Esophagus squamous epithelium (tissue), 5 donors: ENCODE results near the gene SVIP. TPM values are rescaled to one million over a fixed set of nuclear protein-coding genes. Genes with fewer than 3 reads are reported as not detected.

Experiments used
- DNase-seq: peaks from one replicate; lab custom pipeline; 2025; lab: John Stamatoyannopoulos, UW
- H3K27ac ChIP-seq, 4 donors: fragments of 200-600 bp; sonication (generic); one replicate each; pipeline ENCODE4 v1.5.1; 2016 to 2019; ENCODE audit warnings: mild to moderate bottlenecking in 1 of 4
- H3K27me3 ChIP-seq, 4 donors: fragments of 200-600 bp; sonication (generic); 1 replicate in 3 of 4; 2 replicates in 1 of 4; pipeline versions ENCODE4 v1.5.1 to v1.6.0; 2017 to 2021; ENCODE audit warnings: antibody characterized with exemption in 1 of 4
- H3K36me3 ChIP-seq, 3 donors: fragments of 200-600 bp; sonication (generic); one replicate each; pipeline ENCODE4 v1.5.1; 2016 to 2019
- H3K4me1 ChIP-seq, 3 donors: fragments of 200-600 bp; sonication (generic); one replicate each; pipeline ENCODE4 v1.5.1; 2017 to 2019
- H3K4me3 ChIP-seq, 4 donors: fragments of 200-600 bp; sonication (generic); 1 replicate in 3 of 4; 2 replicates in 1 of 4; pipeline ENCODE4 v1.5.1; 2016 to 2019; ENCODE audit warnings: mild to moderate bottlenecking in 2 of 4, moderate library complexity in 1 of 4
- H3K9me3 ChIP-seq, 3 donors: fragments of 200-600 bp; sonication (generic); one replicate each; pipeline ENCODE4 v1.5.1; 2016 to 2019
- POLR2A ChIP-seq, 4 donors: fragments of 450-650 bp; IDR thresholded peaks; one replicate each; pipeline ENCODE4 v1.6.1; 2017; ENCODE audit warnings: antibody characterized with exemption in 4 of 4, mild to moderate bottlenecking in 4 of 4, moderate library complexity in 3 of 4
- WGBS, 2 donors: methylation state at CpG; one replicate each; pipeline ENCODE4 v1.1.5; 2018; 5-methylcytosine and 5-hydroxymethylcytosine counted together
- intact Hi-C: fragments of 100-400 bp; cut with DNase I; formaldehyde crosslinking; loops from one replicate; pipeline ENCODE4 v1.15.0; 2022
- total RNA-seq, 4 donors: library from RNA; depleted of rRNA; stranded (reverse); fragments of >200 nt; gene quantifications; one replicate each; pipeline ENCODE4 v1.1.0, GENCODE V29; 2016
- TF ChIP-seq, protein P1 (sequence below), 6 experiments: fragments of 450-650 bp in 4 of 6; fragments of 200-600 bp in 2 of 6; sonication (generic) in 2 of 6; IDR thresholded peaks; one replicate each; pipeline ENCODE4 v1.5.1; 2016 to 2019; ENCODE audit warnings: antibody characterized with exemption in 6 of 6, mild to moderate bottlenecking in 4 of 6, moderate library complexity in 4 of 6
- donor health status: DM: yes; HTN: yes; CAD: no.

SVIP gene
- total RNA-seq, 4 donors from 2014 or later = 6.1 to 11.3 (median 8.0) TPM

DNA sequence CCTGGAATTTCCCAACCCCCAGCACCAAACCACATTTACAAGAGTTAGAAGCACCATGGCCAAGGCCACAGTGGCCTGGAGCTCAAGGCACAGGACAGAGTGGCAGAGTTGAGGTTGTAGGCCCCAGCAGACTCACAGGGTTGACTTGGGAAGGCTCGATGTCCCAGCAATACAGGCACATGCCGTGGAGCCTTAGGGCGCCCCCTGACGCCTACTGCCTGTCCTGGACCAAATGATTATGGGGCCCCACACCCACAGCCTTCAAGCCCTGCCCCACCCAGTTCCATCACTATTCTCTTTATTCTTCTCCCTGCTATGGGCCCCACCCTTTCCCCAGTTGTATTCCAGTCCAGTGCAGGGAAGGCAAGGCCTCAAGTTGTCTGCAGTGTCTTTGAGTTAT lies 30.6 kb upstream of the SVIP start, which contains the start of gene CCDC179:
TSS of gene CCDC179 (minus strand) at position 234 of the 400 bp plus-strand sequence. CDS start at position 181, 53 bp downstream.
- no peaks in the 10 kb centered on the region for H3K9me3 ChIP-seq
- intact Hi-C loops = no loop called here
- H3K27ac ChIP-seq = no peak within 1 kb of the TSS
- H3K27me3 ChIP-seq = no peaks in the 10 kb centered on the region
- DNase-seq = no peak
- no peaks in the 10 kb centered on the region for H3K36me3 ChIP-seq
- H3K4me1 ChIP-seq = no peaks in the 10 kb centered on the region
- no peak within 1 kb of the TSS for H3K4me3 ChIP-seq
- WGBS, 2 donors = 88 to 89% methylated on average over 4 of the region's 4 CpGs
- TF ChIP-seq, protein P1, sequence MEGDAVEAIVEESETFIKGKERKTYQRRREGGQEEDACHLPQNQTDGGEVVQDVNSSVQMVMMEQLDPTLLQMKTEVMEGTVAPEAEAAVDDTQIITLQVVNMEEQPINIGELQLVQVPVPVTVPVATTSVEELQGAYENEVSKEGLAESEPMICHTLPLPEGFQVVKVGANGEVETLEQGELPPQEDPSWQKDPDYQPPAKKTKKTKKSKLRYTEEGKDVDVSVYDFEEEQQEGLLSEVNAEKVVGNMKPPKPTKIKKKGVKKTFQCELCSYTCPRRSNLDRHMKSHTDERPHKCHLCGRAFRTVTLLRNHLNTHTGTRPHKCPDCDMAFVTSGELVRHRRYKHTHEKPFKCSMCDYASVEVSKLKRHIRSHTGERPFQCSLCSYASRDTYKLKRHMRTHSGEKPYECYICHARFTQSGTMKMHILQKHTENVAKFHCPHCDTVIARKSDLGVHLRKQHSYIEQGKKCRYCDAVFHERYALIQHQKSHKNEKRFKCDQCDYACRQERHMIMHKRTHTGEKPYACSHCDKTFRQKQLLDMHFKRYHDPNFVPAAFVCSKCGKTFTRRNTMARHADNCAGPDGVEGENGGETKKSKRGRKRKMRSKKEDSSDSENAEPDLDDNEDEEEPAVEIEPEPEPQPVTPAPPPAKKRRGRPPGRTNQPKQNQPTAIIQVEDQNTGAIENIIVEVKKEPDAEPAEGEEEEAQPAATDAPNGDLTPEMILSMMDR (IDR thresholded peaks at IDR 0.05) = no peak
- TF ChIP-seq POLR2A (IDR thresholded peaks at IDR 0.05) = no peak

DNA sequence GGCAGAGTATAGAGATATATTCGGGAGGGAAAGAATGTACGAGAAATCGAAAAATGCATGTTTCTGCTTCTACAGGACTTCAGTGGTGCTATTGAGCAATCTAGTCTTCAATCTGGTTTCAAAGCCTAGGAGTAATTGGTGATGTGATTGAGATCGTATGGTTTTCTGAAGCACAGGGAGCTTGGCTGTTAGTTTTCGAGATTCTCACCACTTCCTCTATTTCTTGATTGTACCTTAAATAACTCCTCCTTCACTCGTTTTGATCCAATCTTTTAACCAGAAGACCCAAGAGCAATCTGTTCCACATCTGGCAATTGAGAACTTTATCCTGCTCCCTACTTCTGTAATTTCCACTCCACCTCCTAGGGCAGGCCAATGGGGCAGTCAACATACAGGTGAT lies 30.2 kb upstream of the SVIP start:
- WGBS, 2 donors = 68 to 81% methylated on average over 6 of the region's 6 CpGs
- Histone ChIP-seq H3K4me1 (no peaks in the 10 kb centered on the region), H3K27ac (no peak overlapping the region), H3K27me3 (no peaks in the 10 kb centered on the region), H3K36me3 (no peaks in the 10 kb centered on the region), H3K4me3 (no peak overlapping the region), H3K9me3 (no peaks in the 10 kb centered on the region)
- TF ChIP-seq, protein P1 (IDR thresholded peaks at IDR 0.05) = no peak
- no peak for TF ChIP-seq POLR2A (IDR thresholded peaks at IDR 0.05)
- intact Hi-C loops = no loop called here
- no peak for DNase-seq

DNA sequence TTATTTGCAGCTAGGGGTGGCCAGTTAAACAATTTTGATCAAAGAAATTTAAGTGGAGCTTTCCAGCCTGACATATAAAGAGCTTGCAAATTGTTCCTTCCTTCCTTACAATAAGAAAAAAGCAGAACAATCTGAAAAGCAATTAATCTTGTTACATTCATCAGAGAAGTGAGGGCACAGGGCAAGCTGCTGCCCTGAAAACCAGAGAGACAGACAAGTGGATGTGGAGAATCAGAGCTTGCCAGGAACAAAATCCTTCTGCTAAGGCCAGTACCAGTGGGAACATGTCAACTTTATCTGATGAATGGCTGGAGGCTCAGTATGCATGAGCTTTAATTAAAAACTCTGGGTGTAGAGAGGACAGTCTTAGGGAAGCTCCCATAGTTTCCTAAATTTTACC lies 21.9 kb upstream of the SVIP start:
- Histone ChIP-seq H3K36me3 (no peaks in the 10 kb centered on the region), H3K9me3 (peaks cover 0 to 7% (median 0%) of the 10 kb centered on the region in 3 donors), H3K27ac (no peak overlapping the region), H3K4me1 (no peaks in the 10 kb centered on the region), H3K27me3 (no peaks in the 10 kb centered on the region), H3K4me3 (no peak overlapping the region)
- TF ChIP-seq, protein P1 (IDR thresholded peaks at IDR 0.05) = no peak
- TF ChIP-seq POLR2A (IDR thresholded peaks at IDR 0.05) = no peak
- intact Hi-C loops = no loop called here
- DNase-seq = no peak

DNA sequence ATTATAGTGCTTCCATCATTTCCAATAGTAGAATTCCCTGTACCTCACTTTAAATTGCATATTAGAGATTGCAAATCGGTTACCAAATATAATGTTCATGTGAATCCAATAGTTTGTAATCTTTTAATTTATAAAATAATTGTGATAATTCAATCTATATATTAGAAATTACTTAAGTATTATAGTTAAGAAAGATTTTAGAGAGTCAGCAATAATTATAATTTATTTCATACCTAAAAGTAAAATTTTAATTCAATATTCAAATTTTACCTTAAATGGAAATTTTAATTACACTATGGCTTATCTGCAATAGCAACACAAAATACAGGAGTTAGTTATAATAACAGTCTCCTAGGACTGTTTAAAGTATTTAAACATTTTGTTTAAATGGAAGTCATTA lies 17.1 kb upstream of the SVIP start:
- TF ChIP-seq, protein P1 (IDR thresholded peaks at IDR 0.05) = no peak
- TF ChIP-seq POLR2A (IDR thresholded peaks at IDR 0.05) = no peak
- no peak overlapping the region for H3K27ac ChIP-seq
- H3K4me3 ChIP-seq = no peak overlapping the region
- no peak for DNase-seq
- WGBS, 2 donors = 89 to 100% methylated on average over 1 of the region's 1 CpG
- no peaks in the 10 kb centered on the region for H3K9me3 ChIP-seq
- H3K4me1 ChIP-seq = no peaks in the 10 kb centered on the region
- no peaks in the 10 kb centered on the region for H3K36me3 ChIP-seq
- no peaks in the 10 kb centered on the region for H3K27me3 ChIP-seq
- intact Hi-C loops = no loop called here

DNA sequence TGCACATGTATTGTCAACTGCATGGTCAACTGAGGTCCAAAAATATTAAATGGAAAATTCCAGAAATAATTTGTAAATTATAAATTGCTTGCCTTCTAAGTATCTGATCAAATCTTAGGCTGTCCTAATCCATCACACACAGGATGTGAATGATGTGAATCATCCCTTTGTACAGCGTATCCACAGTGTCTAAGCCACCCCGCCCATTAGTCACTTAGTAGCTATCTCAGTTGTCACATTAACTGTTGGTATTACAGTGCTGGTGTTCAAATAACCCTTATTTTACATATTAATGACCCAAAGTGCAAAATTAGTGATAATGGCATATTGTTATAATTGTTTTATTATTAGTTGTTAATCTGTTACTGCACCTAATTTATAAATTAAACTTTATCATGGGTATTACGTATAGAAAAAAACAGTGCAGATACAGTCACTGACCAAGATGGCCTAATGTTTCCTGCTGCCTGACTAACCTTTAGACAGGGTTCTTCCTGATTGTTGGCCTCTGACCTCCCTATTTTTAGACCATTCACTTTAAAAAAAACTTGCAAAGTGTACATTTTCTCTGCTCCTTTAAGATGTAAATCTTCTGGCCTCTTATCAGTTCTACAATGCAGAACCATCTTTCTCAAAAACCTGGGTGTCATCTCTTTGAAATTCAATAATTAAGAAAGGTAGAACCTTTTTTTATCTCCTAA lies 2.9 kb upstream of the SVIP start:
- no peaks in the 10 kb centered on the region for H3K36me3 ChIP-seq
- H3K27ac ChIP-seq = no peak overlapping the region
- no peaks in the 10 kb centered on the region for H3K9me3 ChIP-seq
- no peaks in the 10 kb centered on the region for H3K27me3 ChIP-seq
- no peak for DNase-seq
- TF ChIP-seq, protein P1 (IDR thresholded peaks at IDR 0.05) = no peak
- TF ChIP-seq POLR2A (IDR thresholded peaks at IDR 0.05) = no peak
- intact Hi-C loops = no loop called here
- WGBS, 2 donors = 46 to 52% methylated on average over 3 of the region's 3 CpGs
- H3K4me1 ChIP-seq = peaks cover 0 to 19% (median 9%) of the 10 kb centered on the region in 3 donors
- H3K4me3 ChIP-seq = no peak overlapping the region
